Activated CD4-positive, CD25-positive, alpha-beta regulatory T cell treated with anti-CD3 and anti-CD28 coated beads, Interleukin-2, amount 50 U/mL, for 72 hours (primary cell): ENCODE results near the gene ICAM1.

ENCODE experiments used
- DNase-seq: peaks from one replicate; pipeline ENCODE4 v3.0.0; 2021

The ICAM1 gene

DNA sequence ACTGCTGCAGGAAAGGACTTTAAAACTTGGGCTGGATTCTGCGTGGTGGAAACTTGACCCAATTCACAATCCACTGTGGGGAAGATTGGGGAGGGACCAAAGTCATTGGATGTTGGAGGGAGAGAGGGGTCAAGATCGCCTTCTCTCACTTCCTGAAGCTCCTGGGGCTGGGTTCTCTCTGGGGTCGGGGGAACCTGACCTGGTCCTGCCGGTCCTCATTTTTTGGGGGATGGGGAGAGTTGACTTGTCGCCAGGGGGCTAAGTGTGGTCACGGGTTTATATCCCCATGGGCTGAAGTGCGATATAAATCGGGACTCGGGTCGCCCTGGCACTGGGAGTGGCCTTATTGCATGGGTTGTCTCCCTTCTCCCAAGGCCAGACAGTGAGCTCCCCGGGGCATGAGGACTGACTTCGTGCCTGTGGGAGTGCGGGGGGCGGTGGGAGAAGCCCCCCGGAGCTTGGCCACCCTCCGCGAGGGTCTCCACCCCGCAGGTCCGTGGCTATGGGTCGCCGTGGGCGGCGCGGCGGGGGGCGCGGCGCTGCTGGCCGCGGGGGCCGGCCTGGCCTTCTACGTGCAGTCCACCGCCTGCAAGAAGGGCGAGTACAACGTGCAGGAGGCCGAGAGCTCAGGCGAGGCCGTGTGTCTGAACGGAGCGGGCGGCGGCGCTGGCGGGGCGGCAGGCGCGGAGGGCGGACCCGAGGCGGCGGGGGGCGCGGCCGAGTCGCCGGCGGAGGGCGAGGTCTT, 25.1 kb downstream of the ICAM1 start:
- DNase-seq: no peak

DNA sequence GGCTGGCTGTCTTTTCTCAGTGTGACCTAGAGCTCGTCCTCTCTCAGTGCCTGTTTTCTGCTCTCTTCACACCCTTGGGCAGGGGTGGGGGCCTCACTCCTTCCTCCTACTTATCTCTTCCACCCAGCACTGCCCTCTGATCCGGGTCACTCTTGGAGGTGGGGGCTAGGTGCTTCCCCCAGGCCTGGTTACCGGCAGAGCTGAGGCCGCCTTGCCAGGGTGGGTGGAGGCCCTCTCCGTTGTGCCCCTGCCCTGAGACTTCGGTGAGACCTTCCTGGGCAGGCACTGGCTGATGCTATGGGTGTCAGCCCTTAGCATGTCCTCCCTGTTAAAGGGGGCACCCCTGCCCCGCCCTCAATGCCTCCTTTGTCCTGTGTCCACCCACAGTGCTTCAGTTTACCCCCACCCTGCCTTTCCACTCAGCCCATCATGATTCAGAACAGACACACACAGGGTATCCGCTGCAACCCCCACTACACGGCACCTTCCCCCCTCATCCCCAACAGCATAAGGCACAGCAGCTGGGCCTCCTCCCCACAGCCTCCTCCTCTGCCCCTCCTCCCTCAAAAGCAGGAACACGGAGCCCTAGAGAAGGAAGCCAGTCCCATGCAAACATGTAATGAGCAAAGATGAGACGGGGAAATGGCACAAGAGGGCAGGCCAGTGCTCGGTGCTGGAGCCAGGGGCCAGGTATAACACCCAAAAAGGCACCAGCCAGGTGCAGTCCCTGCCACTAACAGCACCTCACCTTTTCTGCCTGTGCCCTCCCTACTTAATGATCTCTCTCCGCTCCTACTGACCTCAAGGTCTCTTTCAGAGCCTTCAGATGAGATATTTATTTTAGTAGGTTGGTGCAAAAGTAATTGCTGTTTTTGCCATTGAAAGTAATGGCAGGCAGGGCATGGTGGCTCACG, 28.9 kb downstream of the ICAM1 start:
- no peak for DNase-seq

DNA sequence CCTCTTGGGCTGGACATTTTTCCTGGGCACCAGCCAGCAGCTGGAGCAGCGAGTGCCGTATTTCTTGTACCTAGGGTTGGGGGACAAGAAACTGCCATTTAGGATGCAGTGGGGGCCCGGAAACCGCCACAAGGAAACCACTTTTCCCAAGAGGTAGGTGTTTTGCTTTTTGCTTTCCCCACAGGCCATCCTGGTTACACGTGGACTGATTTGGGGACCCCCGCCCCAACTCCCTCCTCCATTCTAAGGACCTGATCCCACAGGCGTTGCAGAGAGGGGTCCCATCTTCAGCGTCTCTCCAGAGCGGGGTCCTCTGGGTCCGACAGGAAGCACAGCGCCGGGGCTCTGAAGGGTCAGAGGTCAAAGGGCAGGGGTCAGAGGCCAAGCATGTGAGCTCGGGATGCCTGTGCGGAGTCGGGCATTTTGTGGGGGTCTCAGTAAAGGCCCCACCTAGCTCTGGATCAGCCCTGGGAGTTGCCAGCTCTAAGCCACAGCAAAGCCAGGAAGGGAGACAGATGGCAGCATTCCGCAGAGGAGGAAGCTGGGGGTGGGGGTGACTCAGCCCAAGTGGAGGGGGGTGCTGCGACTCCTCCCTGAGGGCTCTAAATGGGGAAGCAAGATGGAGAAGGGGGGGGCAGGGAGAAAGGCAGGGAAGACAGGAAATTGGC, 34.4 kb downstream of the ICAM1 start:
- DNase-seq: no peak

DNA sequence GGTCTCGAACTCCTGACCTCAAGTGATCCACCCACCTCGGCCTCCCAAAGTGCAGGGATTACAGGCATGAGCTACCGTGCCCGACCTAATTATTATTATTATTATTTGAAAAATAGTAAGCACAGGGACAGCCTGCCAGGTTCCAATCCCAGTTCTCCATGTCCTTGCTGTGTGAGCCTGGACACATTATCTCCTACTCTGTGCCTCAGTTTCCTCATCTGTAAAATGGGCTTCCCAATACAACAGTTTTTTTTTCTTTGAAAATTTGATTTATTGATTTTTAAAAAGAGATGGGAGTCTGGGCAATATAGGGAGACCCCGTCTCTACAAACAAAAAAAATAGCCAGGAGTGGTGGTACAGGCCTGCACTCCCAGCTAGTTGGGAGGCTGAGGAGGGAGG, 35.4 kb downstream of the ICAM1 start:
- no peak for DNase-seq

DNA sequence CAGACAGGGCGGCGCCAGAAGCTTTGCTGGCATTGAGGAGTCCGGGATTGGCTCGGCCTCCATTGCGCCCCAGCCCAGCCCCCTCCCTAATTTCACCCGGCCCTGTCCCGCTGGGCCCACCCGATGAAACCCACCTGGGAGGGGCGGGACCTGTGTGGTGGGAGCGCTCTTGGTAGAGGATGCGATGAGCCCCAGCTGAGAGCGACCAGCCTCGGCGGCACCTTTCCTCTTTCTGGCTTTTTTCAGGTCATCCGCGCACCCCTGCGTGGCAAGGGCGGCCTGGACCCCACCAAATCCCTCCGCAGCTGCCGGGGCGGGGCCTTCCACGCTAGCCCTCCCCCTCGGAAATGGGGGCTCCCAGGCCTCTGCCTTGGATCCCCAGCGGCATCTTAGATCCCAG, 38.5 kb downstream of the ICAM1 start, which contains the start of gene ZGLP1:
TSS of gene ZGLP1 (minus strand) at position 393 of the 400 bp plus-strand sequence.
- no peak for DNase-seq

DNA sequence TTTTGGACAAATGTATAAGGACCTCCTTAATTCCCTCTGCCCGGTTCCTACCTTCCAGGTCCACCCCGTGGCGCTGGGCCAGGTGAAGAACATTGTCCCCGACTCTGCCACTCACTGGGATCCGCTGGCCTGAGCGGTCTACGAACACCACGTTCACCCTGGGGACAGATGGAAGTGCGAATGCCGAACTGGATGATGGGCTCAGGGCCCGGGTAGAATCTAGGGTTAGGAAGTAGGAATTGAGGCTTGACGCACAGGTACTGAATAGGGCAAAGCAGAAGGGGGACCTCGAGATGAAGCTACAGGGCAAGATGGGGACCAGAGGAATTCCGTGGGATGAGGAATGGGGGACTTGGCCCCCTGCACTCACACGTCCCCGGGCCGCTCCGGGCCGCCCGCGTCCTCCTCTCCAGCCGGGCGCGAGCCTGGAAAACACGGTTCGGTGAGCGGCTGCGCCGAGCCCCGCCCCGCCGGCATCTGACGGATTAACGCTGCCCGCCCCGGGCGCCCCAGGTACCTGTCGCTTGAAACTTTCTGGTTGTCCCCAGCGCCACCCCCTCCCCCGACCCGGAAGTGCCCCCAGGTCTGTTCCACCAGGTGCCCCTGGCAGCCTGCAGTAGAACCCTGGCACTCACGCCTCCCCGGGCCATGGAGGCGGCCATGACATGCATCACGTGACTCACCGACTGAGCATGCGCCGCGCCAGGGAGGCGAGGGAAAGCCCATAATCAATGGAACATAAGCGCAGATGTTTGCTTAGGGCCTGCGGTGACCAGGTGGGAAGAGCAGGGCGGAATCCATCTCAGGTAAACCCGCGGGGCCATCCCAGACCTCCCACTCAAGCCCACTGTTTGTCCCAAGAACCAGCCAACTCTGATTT, 44.7 kb downstream of the ICAM1 start, which contains the start of gene FDX2:
TSS of gene FDX2 (minus strand) at position 681 of the 880 bp plus-strand sequence. CDS start at position 662, 19 bp downstream.
- peak; percentile 94 for DNase-seq

DNA sequence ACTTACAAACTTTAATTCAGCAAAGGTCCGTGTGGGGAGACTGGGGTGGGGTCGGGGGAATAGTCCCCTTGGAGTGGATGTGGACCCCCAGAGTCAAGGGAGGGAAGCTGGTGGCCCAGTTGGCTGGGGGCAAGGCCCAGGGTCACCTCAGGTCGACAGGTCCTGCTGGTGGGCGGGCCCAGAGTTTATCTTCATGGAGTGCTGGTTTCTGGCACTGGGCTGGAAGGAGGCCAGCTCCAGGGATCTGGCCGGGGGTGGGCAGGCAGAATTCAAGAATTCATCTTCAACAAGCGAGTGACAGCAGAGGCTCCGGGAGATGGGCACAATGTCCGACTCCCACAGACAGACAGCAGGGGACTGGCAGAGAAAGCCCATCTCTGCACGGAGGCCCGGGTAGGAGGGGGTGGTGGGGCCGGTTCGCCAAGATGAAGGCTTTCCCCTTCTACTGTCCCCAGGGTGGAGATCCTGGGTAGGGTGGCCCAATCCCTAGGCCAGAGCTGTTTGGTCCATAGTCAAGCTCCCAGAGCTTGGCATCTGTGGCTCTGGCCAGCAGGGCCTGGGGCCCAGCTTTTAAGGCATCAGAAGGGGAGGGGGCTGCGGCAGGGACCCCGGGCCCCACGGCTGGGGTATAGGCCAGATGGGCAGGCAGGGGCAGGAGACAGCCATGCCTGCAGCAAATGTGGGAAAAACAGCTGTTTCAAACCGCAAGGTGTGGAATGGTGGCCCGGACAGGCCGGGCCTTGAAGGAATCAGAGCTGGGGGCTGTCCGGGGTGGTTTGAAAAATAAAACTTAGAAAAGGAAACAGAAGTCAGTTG, 45.5 kb downstream of the ICAM1 start:
- no peak for DNase-seq

DNA sequence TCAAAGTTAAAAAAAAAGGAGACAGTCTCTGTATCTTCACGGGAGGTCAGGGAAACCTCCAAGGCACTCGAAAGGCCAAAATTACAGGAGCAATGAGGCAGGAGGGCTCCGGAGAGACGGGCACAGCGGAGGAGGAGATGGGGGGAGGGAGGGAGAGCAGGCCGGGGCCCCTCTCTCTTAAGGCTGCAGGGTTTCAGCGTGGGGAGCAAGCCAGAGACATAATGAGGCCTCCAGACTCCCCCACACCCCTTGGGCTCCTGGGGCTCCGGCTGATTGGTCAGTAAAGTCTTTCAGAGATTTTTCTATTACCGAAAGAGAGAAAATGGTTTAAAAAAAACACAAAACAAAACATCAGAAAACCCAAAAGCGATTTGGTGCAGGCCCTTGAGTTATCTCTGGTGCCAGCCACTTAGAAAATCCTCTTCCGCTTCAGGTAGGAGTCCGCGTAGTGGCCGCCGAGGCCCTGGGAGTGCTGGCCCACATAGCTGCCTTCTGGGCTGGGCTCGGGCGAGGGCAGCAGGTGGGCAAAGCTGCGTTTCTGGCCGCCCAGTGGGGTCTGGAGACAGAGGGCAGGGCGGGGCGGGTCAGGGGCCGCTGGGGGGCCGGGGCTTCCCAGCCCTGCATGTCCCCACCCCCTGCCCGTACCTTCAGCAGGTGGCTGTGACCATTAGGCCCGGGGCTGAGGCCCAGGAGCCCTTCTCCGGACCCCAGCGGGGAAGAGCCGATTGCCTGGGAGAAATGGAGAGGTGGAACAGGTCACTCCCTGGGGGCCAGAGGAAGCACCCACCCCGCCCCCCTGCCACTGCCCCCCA, 46.3 kb downstream of the ICAM1 start:
- no peak for DNase-seq

DNA sequence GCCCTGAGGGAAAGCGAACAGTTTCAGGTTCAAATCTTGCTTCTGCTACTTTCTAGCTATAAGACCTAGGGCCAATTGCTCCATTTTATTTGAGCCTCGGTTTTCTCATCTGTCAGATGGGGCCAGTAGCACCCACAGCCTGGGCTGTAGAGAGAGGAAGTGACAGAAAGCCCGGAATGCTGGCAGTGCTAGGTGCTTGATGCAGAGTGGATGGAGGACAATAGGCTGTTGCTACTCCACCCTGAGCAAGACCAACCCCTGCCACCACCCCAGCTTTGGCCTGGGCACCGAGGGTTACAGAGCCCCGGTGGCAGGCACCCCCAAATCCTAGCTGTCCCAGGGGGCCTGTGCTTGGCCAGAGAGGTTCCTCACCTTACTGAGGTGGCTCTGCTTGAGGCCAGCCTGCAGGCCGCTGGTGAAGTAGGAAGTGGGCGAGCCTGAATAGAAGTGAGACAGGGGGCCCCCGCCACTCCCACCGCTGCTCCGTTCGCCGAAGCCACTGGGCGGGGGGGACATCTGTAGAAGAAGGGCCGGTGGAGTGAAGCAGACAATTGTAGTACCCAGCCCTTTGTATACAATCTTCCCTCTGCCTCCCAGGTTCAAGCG, 47.0 kb downstream of the ICAM1 start:
- no peak for DNase-seq

DNA sequence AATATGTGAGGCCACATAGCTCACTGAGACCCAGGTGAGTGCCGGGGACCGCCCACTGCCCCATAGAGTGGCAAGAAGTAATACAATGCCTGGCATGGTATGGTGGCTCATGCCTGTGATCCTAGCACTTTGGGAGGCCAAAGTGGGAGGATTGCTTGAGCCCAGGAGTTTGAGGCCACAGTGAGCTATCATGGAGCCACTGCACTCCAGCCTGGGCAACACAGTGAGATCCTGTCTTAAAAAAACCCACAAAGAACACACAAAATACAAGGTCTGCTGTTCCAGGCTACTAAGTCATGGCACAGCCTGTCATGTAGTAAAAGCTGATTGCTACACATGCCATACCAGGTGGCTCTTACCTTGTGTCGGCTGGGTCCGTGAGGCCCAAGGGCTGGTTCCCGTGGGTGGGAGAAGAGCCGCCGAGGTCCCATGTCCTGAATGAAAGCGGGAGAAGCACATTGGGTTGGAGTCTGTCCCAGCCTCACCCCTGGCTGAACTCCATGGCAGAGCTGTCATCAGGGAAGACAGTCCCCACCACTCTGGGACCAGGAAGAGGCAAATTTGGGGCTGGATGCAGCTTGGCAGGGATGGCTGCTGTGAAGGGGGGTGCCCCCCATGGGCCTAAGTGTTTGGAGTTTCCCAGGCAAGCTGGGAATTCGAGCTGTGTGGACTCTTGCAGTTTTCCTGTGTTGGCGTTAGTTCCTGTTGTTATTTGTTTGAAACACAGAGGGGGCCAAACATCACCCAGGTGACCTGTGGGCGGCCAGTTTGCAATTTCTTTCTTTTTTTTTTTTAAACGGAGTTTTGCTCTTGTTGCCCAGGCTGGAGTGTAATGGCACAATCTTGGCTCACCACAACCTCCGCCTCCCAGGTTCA, 48.1 kb downstream of the ICAM1 start:
- no peak for DNase-seq

DNA sequence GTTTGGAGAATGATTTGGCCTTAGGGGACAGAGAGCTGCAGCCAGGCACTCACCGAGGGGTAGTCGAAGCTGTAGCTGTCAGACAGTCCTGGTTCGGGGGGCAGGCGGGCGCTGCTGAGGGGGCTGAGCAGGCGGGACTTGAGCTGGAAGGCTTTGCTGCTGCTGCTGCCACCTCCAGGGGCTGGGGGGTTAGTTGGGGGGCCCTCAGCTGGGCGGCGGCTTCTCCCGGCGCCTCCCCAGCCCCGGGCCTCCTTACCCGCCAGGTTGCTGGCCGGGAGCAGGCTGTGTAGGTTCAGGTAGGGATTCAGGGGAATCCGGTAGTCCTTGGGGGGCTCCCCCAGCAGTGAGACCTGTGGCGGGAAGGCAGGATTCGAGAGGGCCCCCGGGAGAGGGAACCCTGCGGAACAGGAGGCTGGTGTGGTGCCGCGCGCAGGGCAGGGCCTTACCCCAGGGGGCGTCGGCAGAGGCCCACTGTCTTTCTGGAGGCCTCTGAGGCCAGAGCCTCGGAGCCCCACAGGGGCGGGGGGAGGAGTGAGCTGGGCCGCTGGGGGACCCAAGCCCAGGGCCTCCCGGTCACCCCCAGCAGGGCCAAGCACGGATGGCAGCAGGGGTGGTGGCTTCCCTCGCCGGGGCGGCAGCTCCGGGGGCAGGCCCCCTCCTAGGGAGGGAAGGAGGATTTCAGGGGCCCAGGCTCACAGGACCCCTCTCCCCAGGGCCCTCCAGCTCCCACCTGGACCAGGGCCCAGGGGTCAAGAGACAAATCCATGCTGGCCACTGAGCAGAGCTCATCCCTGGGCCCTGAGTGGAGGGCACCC, 49.9 kb downstream of the ICAM1 start:
- no peak for DNase-seq

DNA sequence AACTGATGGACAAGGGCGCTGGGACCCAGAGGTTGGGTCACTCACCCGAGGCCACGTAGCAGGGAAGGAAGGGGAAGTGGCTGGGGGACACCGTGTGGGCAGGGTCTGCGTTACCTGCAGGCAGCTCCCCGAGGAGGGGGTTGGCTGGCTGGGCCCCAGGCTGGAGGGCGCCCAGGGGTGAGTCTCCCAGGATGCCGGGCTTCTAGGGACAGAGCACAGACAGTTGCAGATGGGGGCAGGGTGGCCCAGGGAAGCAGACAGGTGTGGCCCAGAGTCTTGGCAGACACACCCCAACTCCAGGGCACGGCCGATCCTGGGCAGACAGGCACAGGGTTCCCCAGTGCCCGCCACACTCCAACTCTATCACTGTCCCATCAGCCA, 50.5 kb downstream of the ICAM1 start:
- DNase-seq: no peak

DNA sequence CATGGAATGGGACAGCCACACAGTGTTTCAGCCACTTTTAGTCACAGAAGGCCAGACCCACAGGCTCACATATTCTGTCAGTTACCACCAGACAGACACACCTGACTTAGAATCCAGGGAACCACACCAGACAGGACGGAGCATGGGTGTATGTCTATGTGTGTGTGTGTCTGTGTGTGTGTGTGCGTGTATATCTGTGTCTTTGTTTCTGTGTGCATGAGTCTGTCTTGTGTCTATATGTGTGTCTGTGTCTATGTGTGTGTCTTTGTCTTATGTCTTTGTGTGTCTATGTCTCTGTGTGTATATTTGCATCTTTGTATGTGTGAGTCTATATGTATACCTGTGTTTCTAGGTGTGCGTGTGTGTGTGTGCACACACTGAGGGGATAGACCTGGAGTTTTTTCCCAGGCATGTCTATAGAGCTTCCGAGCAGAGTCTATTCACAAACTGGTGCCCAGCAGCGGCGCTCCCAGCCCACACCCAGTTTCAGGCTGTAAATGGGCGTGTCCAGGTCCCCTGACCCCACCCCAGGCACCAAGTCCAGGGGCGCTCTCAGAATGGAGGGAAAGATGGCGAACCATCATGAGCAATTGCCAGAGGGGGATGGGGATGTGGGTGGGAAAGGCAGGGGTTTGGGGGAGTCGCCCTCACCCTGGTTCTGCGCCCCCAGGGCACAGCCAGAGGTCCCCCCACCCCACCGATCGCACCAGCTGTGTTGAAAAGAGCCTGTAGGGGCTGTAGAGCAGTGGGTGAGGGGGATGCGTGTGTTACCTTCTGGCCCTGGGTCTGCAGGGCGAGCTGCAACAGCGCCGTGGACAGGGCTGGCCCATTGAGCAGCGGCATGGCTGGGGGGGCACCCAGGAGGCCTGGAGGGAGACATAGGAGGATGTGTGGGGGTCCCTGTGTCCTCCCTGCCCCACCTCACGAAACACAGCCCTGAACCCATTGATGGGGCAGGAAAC, 51.2 kb downstream of the ICAM1 start:
- no peak for DNase-seq

DNA sequence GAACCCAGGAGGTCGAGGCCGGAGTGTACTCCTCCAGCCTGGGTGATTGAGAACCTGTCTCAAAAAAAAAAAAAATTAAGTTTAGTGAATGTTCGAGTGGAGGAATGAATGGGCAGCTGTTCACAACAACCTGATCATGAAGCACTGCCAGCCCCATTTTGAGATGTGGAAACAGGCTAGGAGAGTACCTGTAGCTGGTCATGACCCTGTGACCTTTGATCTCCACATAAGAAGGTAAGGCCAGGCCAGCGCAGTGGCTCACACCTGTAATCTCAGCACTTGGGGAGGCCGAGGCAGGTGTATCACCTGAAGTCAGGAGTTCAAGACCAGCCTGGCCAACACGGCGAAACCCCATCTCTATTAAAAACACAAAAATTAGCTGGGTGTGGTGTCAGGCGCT, 54.8 kb downstream of the ICAM1 start:
- no peak for DNase-seq

DNA sequence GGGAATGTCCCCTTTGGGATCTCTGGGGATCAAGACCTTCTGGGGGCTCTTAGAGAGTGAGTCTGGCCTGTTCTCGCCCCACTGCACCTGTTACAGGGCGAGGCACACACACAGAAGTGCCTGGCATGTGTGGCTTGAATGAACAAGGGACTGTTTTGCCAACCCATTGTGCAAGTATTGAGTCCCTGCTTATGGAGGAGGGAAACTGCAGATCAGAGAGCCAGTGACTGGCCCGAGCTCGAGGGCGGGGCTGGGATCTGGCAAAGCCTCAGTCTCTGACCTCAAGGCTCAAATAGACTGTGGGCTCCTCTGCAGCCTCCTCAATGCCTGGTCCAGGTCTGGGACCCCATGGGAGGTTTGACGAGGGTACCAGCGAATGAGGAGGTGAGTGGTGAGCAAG, 56.9 kb downstream of the ICAM1 start:
- no peak for DNase-seq

DNA sequence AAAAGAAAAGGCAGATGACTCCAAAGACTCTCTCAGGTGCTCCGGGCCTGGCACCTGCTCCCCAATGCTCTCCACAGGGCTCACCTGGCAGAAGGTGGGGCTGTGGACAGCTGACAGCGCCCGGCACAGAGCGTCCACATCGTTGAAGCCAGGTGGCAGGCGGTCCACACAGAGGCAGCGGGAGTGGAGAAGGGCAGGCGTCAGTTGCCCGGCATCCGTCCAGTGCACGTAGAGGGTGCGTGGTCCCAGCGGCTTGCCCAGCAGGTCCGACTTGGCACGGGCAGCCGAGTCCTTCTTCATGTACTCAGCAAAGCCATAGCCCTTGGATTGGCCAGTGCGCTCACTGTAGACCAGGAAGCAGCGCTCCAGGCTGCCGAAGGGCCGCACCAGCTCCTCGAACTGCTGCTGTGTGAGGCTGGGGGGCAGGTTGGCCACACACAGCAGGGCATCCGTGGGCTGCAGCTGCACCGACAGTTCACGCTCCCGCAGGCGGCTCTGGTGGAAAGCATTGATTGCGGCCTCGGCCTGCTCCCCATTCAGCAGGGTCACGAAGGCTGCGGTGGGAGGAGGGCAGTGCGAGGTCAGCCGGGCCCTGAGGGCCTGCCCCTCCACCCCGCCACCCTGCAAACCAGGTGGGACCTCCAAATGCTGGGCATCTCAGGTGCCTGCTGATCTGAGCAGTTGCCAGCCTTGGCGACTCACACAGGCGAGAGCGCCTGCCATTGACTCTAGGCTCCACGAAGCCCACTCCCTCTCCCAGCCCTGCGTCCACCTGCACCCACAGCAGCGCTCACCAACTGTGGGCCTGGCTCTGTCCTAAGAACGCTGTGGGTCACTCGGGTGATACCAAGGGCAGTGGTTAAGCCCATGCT, 57.9 kb downstream of the ICAM1 start:
- no peak for DNase-seq
